GM06990 (cell line): Measurements from ENCODE around the gene PPP1R9A.

Source experiments
- DNase-seq: peaks from one replicate; pipeline ENCODE4 v3.0.0-alpha.2; 2011; ENCODE audit not compliant: insufficient read length; ENCODE audit errors: extremely low read depth
- H3K27me3 ChIP-seq: replicated peaks from 2 replicates; pipeline ENCODE4 v1.6.0; 2011; ENCODE audit warnings: low read length; ENCODE audit not compliant: control insufficient read depth, insufficient read depth
- H3K36me3 ChIP-seq: 2 replicates; pipeline ENCODE4 v1.5.1; 2011; ENCODE audit warnings: low read length; ENCODE audit not compliant: control insufficient read depth, insufficient read depth
- H3K4me3 ChIP-seq: replicated peaks from 2 replicates; pipeline ENCODE4 v1.5.1; 2011; ENCODE audit warnings: low read depth, mild to moderate bottlenecking, control low read depth, low read length
- TF ChIP-seq, protein P1 (sequence below): IDR thresholded peaks from 2 replicates; pipeline ENCODE4 v1.5.1; 2011; ENCODE audit warnings: low read length, control low read depth, mild to moderate bottlenecking, inconsistent platforms; ENCODE audit not compliant: insufficient read depth, poor library complexity, severe bottlenecking

PPP1R9A gene

DNA sequence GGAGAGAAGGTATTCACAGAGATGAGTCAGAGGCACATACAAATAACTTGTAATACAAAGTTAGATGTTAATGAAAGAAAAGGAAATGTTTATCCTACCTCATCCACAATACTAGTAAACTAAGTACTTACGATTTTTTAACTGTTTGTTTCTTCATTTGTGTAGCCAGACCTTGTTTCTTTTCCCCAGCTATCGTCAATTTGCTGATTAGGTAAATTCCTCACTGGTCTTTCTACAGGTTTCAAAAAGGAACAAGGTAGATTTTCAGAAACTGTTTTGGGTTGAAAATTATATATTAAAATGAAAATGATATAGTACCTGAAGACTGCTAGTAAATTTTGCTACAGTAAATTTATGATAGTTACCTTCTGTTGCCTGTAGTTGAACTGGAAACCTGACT, 360.4 kb downstream of the PPP1R9A start:
- no peak overlapping the region for H3K4me3 ChIP-seq
- no peaks in the 10 kb centered on the region for H3K27me3 ChIP-seq
- no peaks in the 10 kb centered on the region for H3K36me3 ChIP-seq
- TF ChIP-seq, protein P1, sequence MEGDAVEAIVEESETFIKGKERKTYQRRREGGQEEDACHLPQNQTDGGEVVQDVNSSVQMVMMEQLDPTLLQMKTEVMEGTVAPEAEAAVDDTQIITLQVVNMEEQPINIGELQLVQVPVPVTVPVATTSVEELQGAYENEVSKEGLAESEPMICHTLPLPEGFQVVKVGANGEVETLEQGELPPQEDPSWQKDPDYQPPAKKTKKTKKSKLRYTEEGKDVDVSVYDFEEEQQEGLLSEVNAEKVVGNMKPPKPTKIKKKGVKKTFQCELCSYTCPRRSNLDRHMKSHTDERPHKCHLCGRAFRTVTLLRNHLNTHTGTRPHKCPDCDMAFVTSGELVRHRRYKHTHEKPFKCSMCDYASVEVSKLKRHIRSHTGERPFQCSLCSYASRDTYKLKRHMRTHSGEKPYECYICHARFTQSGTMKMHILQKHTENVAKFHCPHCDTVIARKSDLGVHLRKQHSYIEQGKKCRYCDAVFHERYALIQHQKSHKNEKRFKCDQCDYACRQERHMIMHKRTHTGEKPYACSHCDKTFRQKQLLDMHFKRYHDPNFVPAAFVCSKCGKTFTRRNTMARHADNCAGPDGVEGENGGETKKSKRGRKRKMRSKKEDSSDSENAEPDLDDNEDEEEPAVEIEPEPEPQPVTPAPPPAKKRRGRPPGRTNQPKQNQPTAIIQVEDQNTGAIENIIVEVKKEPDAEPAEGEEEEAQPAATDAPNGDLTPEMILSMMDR = no peak
- DNase-seq = no peak

DNA sequence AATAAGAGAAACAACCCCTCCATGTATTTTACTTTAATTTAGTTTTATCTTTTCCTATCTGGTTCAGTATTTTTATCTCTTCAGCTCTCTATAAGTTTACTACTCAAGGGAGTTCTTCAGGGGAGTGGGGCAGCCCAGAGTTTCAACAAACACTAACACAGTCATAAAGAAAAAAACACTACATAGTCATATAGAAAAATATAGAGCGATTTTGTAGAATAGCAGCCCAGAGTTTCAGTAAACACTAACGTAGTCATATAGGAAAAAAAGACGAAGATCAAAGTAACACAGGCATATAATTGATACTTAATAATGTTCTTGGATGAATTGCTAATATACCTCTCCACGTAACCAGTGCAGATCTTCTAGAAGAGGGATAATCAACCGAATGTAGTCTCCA, 362.2 kb downstream of the PPP1R9A start:
- TF ChIP-seq, protein P1 = no peak
- no peak for DNase-seq
- H3K4me3 ChIP-seq = no peak overlapping the region
- no peaks in the 10 kb centered on the region for H3K36me3 ChIP-seq
- no peaks in the 10 kb centered on the region for H3K27me3 ChIP-seq

DNA sequence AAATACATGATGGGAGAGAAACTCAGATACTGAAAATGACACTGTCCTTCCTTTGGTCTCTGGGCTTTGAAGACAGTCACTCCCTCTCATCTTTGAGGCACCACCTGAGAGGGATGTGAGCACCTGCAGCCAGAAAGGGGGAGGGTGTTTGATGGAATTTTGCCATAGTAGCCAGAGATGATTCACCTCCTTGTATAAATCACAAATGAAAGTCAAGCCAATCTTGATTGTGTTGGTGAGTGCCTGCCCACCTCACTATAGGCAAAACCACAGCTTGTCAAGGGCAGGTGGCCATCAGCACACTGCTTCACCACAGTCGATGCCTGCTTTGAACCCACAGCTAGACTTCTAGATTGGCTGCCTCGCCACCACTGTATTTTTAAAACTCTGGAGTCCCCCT, 368.7 kb downstream of the PPP1R9A start:
- Histone ChIP-seq H3K4me3 (no peak overlapping the region), H3K36me3 (no peaks in the 10 kb centered on the region), H3K27me3 (no peaks in the 10 kb centered on the region)
- TF ChIP-seq, protein P1 = no peak
- no peak for DNase-seq

DNA sequence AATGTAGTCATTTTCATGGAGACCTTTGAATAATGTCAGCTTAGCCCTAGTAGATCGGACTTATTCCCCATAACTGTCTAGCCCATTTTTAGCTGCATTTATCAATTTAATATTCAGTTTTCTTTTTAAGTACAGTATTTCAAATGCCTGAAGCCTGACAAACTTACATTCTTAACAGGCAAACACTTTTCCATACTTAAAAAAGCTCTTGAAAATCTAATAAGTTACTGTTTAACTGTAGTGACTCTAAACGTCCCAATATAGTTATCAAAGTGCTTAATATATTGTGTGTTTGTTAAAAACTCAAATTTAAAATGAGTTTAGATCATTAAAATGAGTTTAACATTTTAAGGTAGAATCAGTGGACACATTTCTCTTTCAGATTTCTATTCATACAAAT, 372.0 kb downstream of the PPP1R9A start:
- H3K36me3 ChIP-seq = no peaks in the 10 kb centered on the region
- H3K27me3 ChIP-seq = no peaks in the 10 kb centered on the region
- TF ChIP-seq, protein P1 = no peak
- H3K4me3 ChIP-seq = no peak overlapping the region
- DNase-seq = no peak

DNA sequence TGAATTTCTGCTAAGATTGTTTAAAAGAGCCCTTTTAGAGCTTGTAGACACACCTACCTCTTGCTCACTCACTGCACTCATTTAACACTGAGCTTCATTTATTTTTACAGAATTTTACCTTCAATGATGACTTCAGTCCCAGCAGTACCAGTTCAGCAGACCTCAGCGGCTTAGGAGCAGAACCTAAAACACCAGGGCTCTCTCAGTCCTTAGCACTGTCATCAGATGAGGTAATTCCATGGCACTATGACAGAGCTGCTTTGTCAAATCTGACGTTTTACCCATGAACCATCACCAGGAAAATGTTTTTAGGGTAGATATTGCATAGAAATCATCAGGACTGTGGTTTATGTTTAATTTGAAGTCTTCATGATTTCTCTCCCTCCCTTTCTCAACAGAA, 378.7 kb downstream of the PPP1R9A start:
- no peaks in the 10 kb centered on the region for H3K36me3 ChIP-seq
- no peaks in the 10 kb centered on the region for H3K27me3 ChIP-seq
- TF ChIP-seq, protein P1 = no peak
- no peak for DNase-seq
- no peak overlapping the region for H3K4me3 ChIP-seq

DNA sequence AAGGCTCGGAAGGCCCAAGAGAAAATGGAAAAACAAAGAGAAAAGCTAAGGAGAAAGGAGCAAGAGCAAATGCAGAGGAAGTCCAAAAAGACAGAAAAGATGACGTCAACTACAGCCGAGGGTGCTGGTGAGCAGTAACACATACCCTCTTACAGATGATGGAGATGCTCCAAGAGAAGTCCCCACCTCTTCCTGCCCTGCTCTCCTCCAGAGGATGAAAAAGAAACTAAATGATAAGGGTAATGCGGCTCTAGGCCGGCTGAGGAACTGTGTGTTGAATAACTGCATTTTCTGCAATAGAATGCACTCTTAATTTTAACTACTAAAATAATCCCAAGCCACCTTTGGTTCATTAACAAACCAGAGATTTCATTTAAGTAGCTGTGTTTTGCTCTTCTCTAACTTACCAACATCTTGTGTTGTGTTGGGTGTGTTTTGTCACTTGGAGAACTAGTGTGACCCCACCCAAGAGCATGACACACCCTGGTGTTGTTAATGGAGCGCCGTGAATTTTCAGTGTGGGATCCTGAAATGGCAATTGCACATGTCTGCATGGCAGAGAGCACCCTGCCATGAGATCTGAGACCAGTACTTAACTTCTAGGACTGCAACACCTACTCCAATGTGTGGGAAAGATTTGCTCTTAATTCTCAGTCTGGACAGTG, 382.9 kb downstream of the PPP1R9A start:
- Histone ChIP-seq H3K4me3 (no peak overlapping the region), H3K36me3 (no peaks in the 10 kb centered on the region), H3K27me3 (no peaks in the 10 kb centered on the region)
- TF ChIP-seq, protein P1 = no peak
- no peak for DNase-seq
